ENCODE data around the gene LSR. TPM values are rescaled to one million over a fixed set of nuclear protein-coding genes. Genes with fewer than 3 reads are reported as not detected.

The LSR gene
- total RNA-seq, 5 donors from 2014 or later (not counting 1 experiment from before 2014, with no cell fraction given) = 36.8 to 64.9 (median 57.4) TPM

DNA sequence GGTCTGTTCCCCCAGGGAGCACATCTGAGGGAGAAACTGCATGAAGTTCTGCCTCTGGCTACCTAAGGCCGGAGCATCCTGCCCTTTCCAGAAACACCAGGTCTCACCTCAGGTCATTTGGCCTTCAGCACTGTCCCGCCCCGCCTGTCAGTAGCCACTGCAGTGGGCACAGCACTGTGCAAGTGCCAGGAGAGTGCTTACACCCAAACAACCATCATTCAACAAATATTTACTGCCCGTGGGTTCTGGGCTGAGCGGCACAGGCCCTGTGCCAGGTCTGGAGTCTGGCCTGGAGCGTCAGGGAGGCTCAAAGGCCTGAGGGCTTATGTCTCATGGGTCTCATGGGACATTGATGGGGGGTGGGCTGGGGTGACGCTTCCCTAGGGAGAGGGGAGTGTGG lies 22.7 kb downstream of the LSR start:
- H3K36me3 ChIP-seq (ENCODE audit: control insufficient read depth in 2 of 2, extremely low read depth in 1 of 2, insufficient read depth in 1 of 2, low read length in 1 of 2) = peaks cover 13 to 53% of the 10 kb centered on the region in 2 donors
- ChIA-PET POLR2A (no interaction called here), CTCF (no interaction called here)
- Mint-ChIP-seq H3K27me3 (no peaks in the 10 kb centered on the region), H3K9me3 (no peaks in the 10 kb centered on the region), H3K4me1 (peaks cover 32 to 40% (median 35%) of the 10 kb centered on the region in 3 donors), H3K27ac (peak overlapping the region in 1 of 2 donors; percentile 34), H3K36me3 (peaks cover 36% of the 10 kb centered on the region), H3K4me3 (peak overlapping the region in 2 of 3 donors; percentile 31 to 47)
- no peak overlapping the region for H3K4me3 ChIP-seq (ENCODE audit: control insufficient read depth in 1 of 2, extremely low read depth in 1 of 2, low read length in 1 of 2)
- H3K4me1 ChIP-seq (ENCODE audit: control insufficient read depth in 1 of 2, extremely low read depth in 1 of 2, insufficient read depth in 2 of 2, low read length in 2 of 2) = peaks cover 2 to 28% of the 10 kb centered on the region in 2 experiments
- no peak overlapping the region for H3K27ac ChIP-seq (ENCODE audit: low read length)
- 100% methylated on average over 3 of the region's 7 CpGs for WGBS (ENCODE audit: insufficient coverage)
- H3K27me3 ChIP-seq (replicated peaks in 1 of 2; ENCODE audit: control insufficient read depth in 2 of 2, extremely low read depth in 1 of 2, insufficient read depth in 2 of 2, low read length in 1 of 2) = no peaks in the 10 kb centered on the region
- DNase-seq (no peak), ATAC-seq (replicated peaks in 1 of 4) (no peak)
- H3K9me3 ChIP-seq = no peaks in the 10 kb centered on the region

DNA sequence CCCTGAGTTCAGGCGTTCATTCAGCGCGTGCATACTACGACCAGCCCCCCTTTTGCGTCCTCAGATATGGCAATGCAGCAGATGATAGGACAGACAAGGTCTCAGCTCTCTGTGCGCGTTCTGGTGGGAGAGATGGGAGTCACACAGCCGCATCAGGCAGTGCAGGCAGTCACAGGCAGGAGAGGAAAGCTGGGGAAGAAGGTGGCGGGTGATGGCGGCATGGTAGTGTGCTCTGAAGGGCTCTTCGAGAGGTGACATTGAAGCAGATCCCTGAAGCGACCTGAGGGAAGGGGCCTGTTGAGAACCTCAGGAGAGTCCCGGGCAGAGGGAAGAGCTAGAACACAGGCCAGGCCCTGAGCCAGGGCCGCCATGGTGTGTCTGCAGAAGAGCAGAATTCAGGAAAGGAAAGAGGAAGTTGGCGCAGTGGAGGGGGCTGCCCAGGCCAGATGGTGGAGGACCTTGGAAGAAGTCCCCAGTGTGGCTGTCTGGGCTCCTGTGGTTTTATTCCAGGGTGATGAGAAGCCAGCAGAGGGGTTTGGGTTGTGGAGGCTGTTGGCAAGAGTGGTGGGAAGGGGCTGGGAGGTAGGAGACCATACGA lies 23.4 kb downstream of the LSR start:
- Histone ChIP-seq H3K4me1 (ENCODE audit: control insufficient read depth in 1 of 2, extremely low read depth in 1 of 2, insufficient read depth in 2 of 2, low read length in 2 of 2) (peaks cover 0 to 21% of the 10 kb centered on the region in 2 experiments), H3K27me3 (replicated peaks in 1 of 2; ENCODE audit: control insufficient read depth in 2 of 2, extremely low read depth in 1 of 2, insufficient read depth in 2 of 2, low read length in 1 of 2) (no peaks in the 10 kb centered on the region), H3K4me3 (ENCODE audit: control insufficient read depth in 1 of 2, extremely low read depth in 1 of 2, low read length in 1 of 2) (no peak overlapping the region), H3K27ac (ENCODE audit: low read length) (no peak overlapping the region), H3K36me3 (ENCODE audit: control insufficient read depth in 2 of 2, extremely low read depth in 1 of 2, insufficient read depth in 1 of 2, low read length in 1 of 2) (peaks cover 13 to 59% of the 10 kb centered on the region in 2 donors), H3K9me3 (no peaks in the 10 kb centered on the region)
- POLR2A ChIA-PET = no interaction called here
- peaks cover 29 to 40% (median 39%) of the 10 kb centered on the region in 3 donors for H3K4me1 Mint-ChIP-seq
- ATAC-seq (replicated peaks in 1 of 4) = no peak
- H3K27me3 Mint-ChIP-seq = no peaks in the 10 kb centered on the region
- no peaks in the 10 kb centered on the region for H3K9me3 Mint-ChIP-seq
- CTCF ChIA-PET = no interaction called here
- H3K36me3 Mint-ChIP-seq = peaks cover 43% of the 10 kb centered on the region
- H3K4me3 Mint-ChIP-seq = no peak overlapping the region
- WGBS (ENCODE audit: insufficient coverage) = 90% methylated on average over 16 of the region's 16 CpGs
- DNase-seq = peak in 1 of 35 experiments; percentile 26
- H3K27ac Mint-ChIP-seq = peak overlapping the region; percentile 4 to 8

DNA sequence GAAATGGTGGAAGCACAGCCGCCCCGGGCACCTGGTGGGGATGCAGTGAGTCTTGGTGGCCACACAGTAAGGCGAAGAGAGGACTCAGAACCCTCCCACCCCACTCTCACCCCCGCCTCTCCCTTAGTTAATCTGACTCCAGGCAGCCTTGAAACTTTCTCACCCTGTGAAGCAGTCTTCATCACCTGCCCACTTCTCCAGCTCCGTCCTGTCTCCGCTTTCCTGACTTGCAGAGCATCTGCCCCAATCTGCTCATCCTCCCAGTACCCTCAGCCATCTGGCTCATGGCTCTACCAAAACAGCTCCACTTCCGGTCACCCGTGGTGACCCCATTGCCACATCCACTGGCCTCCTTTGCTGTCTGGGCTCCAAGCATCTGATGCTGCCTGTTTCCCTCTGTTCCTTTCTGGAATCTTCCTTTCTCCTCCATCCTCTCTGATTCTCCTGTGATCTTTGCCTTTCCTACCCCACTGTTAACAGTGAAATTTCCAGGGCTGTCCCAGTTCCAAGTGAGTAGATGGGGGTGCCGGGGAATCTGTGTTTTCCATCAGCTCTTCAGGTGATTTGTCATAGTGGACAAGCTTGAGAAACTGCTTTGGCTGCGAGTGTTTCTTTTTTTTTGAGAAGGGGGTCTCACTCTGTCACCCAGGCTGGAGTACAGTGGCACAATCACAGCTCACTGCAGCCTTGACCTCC lies 24.3 kb downstream of the LSR start:
- CTCF ChIA-PET = interaction anchor here in 1 of 2 donors (0.6 kb wide), 1 partner anchor 155 kb away, joined by 3 read pairs; no protein-coding TSS in a partner anchor
- Mint-ChIP-seq H3K4me1 (peaks cover 28 to 38% (median 35%) of the 10 kb centered on the region in 3 donors), H3K9me3 (no peaks in the 10 kb centered on the region), H3K4me3 (no peak overlapping the region), H3K27ac (peak overlapping the region; percentile 47 to 53), H3K27me3 (no peaks in the 10 kb centered on the region), H3K36me3 (peaks cover 44% of the 10 kb centered on the region)
- H3K27me3 ChIP-seq (replicated peaks in 1 of 2; ENCODE audit: control insufficient read depth in 2 of 2, extremely low read depth in 1 of 2, insufficient read depth in 2 of 2, low read length in 1 of 2) = no peaks in the 10 kb centered on the region
- no peak for DNase-seq
- ATAC-seq (replicated peaks in 1 of 4) = no peak
- no peaks in the 10 kb centered on the region for H3K9me3 ChIP-seq
- H3K27ac ChIP-seq (ENCODE audit: low read length) = no peak overlapping the region
- POLR2A ChIA-PET = interaction anchor here in 1 of 2 donors (0.6 kb wide), 1 partner anchor 123 kb away, joined by 3 read pairs; no protein-coding TSS in a partner anchor
- peaks cover 13 to 65% of the 10 kb centered on the region in 2 donors for H3K36me3 ChIP-seq (ENCODE audit: control insufficient read depth in 2 of 2, extremely low read depth in 1 of 2, insufficient read depth in 1 of 2, low read length in 1 of 2)
- peaks cover 0 to 17% of the 10 kb centered on the region in 2 experiments for H3K4me1 ChIP-seq (ENCODE audit: control insufficient read depth in 1 of 2, extremely low read depth in 1 of 2, insufficient read depth in 2 of 2, low read length in 2 of 2)
- WGBS (ENCODE audit: insufficient coverage) = 96% methylated on average over 6 of the region's 10 CpGs
- no peak overlapping the region for H3K4me3 ChIP-seq (ENCODE audit: control insufficient read depth in 1 of 2, extremely low read depth in 1 of 2, low read length in 1 of 2)

DNA sequence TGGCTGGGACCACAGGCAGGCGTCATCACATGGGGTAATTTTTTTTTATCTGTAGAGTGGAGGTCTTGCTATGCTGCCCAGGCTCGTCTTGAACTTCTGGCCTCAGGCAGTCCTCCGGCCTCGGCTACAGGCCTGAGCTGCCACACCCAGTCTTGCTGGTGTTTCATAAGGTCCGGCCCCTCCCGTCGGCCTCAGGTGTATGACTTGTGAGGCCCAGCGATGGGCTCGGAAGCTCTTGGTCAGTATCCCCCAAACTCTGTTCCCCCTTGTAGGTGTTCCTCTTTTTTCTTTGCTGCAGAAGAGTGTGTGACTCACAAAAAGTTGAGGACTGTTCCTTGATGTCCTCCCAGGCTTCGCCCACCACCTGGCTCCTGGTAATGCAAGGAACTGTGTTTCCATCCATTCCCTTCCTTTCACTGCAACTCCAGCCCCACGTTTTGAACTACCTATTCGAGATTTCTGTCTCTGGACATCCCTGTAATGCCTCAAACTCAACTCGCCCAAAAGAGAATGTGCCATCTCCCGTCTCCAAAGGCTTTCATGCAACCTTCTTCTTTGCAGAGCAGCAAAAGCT lies 25.0 kb downstream of the LSR start:
- no peak overlapping the region for H3K4me3 ChIP-seq (ENCODE audit: control insufficient read depth in 1 of 2, extremely low read depth in 1 of 2, low read length in 1 of 2)
- ATAC-seq (replicated peaks in 1 of 4) = no peak
- Mint-ChIP-seq H3K27ac (peak overlapping the region; percentile 32 to 64), H3K27me3 (no peaks in the 10 kb centered on the region), H3K4me3 (no peak overlapping the region), H3K4me1 (peaks cover 28 to 38% (median 35%) of the 10 kb centered on the region in 3 donors), H3K36me3 (peaks cover 44% of the 10 kb centered on the region), H3K9me3 (no peaks in the 10 kb centered on the region)
- H3K36me3 ChIP-seq (ENCODE audit: control insufficient read depth in 2 of 2, extremely low read depth in 1 of 2, insufficient read depth in 1 of 2, low read length in 1 of 2) = peaks cover 17 to 69% of the 10 kb centered on the region in 2 donors
- ChIA-PET CTCF (interaction anchor here in 1 of 2 donors (0.6 to 0.7 kb wide), 2 partner anchors 156 to 188 kb away, joined by 3 read pairs; no protein-coding TSS in a partner anchor), POLR2A (no interaction called here)
- 84% methylated on average over 13 of the region's 14 CpGs for WGBS (ENCODE audit: insufficient coverage)
- no peak overlapping the region for H3K27ac ChIP-seq (ENCODE audit: low read length)
- DNase-seq = no peak
- H3K27me3 ChIP-seq (replicated peaks in 1 of 2; ENCODE audit: control insufficient read depth in 2 of 2, extremely low read depth in 1 of 2, insufficient read depth in 2 of 2, low read length in 1 of 2) = no peaks in the 10 kb centered on the region
- peaks cover 0 to 17% of the 10 kb centered on the region in 2 experiments for H3K4me1 ChIP-seq (ENCODE audit: control insufficient read depth in 1 of 2, extremely low read depth in 1 of 2, insufficient read depth in 2 of 2, low read length in 2 of 2)
- no peaks in the 10 kb centered on the region for H3K9me3 ChIP-seq

DNA sequence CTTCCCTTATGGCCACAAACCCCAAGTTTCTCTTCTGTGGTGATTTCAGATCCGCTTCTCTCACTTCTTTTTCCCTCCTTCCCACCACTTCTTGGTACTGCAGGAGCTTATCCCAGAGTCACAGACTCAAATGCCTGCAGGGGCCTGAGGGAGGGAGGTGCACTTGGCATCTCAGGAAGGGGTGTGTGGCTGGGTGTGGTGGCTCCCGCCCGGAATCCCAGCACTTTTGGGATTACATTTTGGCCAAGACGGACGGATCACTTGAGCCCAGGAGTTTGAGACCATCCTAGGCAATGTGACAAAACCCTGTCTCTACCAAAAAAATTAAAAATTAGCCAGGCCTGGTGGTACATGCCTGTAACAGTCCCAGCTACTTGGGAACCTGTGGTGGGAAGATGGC lies 25.5 kb downstream of the LSR start:
- no peak for DNase-seq
- H3K9me3 ChIP-seq = no peaks in the 10 kb centered on the region
- peaks cover 0 to 17% of the 10 kb centered on the region in 2 experiments for H3K4me1 ChIP-seq (ENCODE audit: control insufficient read depth in 1 of 2, extremely low read depth in 1 of 2, insufficient read depth in 2 of 2, low read length in 2 of 2)
- peak overlapping the region in 1 of 2 donors; percentile 32 for H3K27ac Mint-ChIP-seq
- WGBS (ENCODE audit: insufficient coverage) = 100% methylated on average over 2 of the region's 5 CpGs
- ATAC-seq (replicated peaks in 1 of 4) = no peak
- CTCF ChIA-PET = interaction anchor here in 1 of 2 donors (0.7 kb wide), 1 partner anchor 188 kb away, joined by 3 read pairs; no protein-coding TSS in a partner anchor
- no peaks in the 10 kb centered on the region for H3K27me3 Mint-ChIP-seq
- peaks cover 44% of the 10 kb centered on the region for H3K36me3 Mint-ChIP-seq
- peaks cover 28 to 38% (median 35%) of the 10 kb centered on the region in 3 donors for H3K4me1 Mint-ChIP-seq
- no peaks in the 10 kb centered on the region for H3K27me3 ChIP-seq (replicated peaks in 1 of 2; ENCODE audit: control insufficient read depth in 2 of 2, extremely low read depth in 1 of 2, insufficient read depth in 2 of 2, low read length in 1 of 2)
- H3K4me3 Mint-ChIP-seq = no peak overlapping the region
- POLR2A ChIA-PET = interaction anchor here in 1 of 2 donors (0.7 kb wide), 1 partner anchor 131 kb away, joined by 4 read pairs; the partner anchor contains the start of gene FXYD7
- H3K4me3 ChIP-seq (ENCODE audit: control insufficient read depth in 1 of 2, extremely low read depth in 1 of 2, low read length in 1 of 2) = no peak overlapping the region
- peaks cover 20 to 71% of the 10 kb centered on the region in 2 donors for H3K36me3 ChIP-seq (ENCODE audit: control insufficient read depth in 2 of 2, extremely low read depth in 1 of 2, insufficient read depth in 1 of 2, low read length in 1 of 2)
- H3K27ac ChIP-seq (ENCODE audit: low read length) = no peak overlapping the region
- no peaks in the 10 kb centered on the region for H3K9me3 Mint-ChIP-seq

GRCh38 chr19:35276706-35277281 lies 28.0 kb downstream of the LSR start:
- H3K4me3 ChIP-seq (ENCODE audit: control insufficient read depth in 1 of 2, extremely low read depth in 1 of 2, low read length in 1 of 2) = no peak overlapping the region
- H3K36me3 ChIP-seq (ENCODE audit: control insufficient read depth in 2 of 2, extremely low read depth in 1 of 2, insufficient read depth in 1 of 2, low read length in 1 of 2) = peaks cover 14 to 57% of the 10 kb centered on the region in 2 donors
- Mint-ChIP-seq H3K4me1 (peaks cover 14 to 29% (median 26%) of the 10 kb centered on the region in 3 donors), H3K36me3 (peaks cover 37% of the 10 kb centered on the region), H3K4me3 (no peak overlapping the region), H3K27me3 (no peaks in the 10 kb centered on the region), H3K27ac (no peak overlapping the region), H3K9me3 (no peaks in the 10 kb centered on the region)
- H3K4me1 ChIP-seq (ENCODE audit: control insufficient read depth in 1 of 2, extremely low read depth in 1 of 2, insufficient read depth in 2 of 2, low read length in 2 of 2) = peaks cover 0 to 1% of the 10 kb centered on the region in 2 experiments
- H3K9me3 ChIP-seq = no peaks in the 10 kb centered on the region
- no peak overlapping the region for H3K27ac ChIP-seq (ENCODE audit: low read length)
- WGBS (ENCODE audit: insufficient coverage) = 91% methylated on average over 26 of the region's 28 CpGs
- ATAC-seq (replicated peaks in 1 of 4) = no peak
- CTCF ChIA-PET = no interaction called here
- peaks cover 0 to 9% of the 10 kb centered on the region in 2 experiments for H3K27me3 ChIP-seq (replicated peaks in 1 of 2; ENCODE audit: control insufficient read depth in 2 of 2, extremely low read depth in 1 of 2, insufficient read depth in 2 of 2, low read length in 1 of 2)
- POLR2A ChIA-PET = no interaction called here
- DNase-seq = no peak

Measured in T-cell (primary cell).